Psoas muscle (tissue), 8 donors: ENCODE data around the gene CD163L1. TPM values are rescaled to one million over a fixed set of nuclear protein-coding genes. Genes with fewer than 3 reads are reported as not detected.

Source experiments
- ATAC-seq, 4 donors: fragments of 200-7000 bp; cut with Tn5 transposase; one replicate each; pipeline ENCODE4 v1.9.1; 2020; ENCODE audit warnings: moderate library complexity in 3 of 4, mild to moderate bottlenecking in 2 of 4
- DNase-seq, 2 donors: peaks; one replicate each; pipeline ENCODE4 v3.0.0-alpha.2; 2020
- H3K27ac ChIP-seq: fragments of 200-600 bp; one replicate; pipeline ENCODE4 v1.8.0; 2022
- H3K27me3 ChIP-seq, 3 donors: fragments of 200-600 bp in 1 of 3; one replicate each; pipeline versions ENCODE4 v1.6.1 to v1.8.0; 2013 to 2022; ENCODE audit warnings: low read length in 2 of 3, mild to moderate bottlenecking in 2 of 3, moderate library complexity in 1 of 3; ENCODE audit not compliant: insufficient read depth in 3 of 3
- H3K36me3 ChIP-seq, 2 donors: fragments of 200-600 bp in 1 of 2; one replicate each; pipeline versions ENCODE4 v1.6.1 to v1.8.0; 2013 to 2022; ENCODE audit warnings: low read depth in 1 of 2, mild to moderate bottlenecking in 1 of 2, moderate library complexity in 1 of 2; ENCODE audit not compliant: insufficient read depth in 1 of 2
- H3K4me1 ChIP-seq: fragments of 200-600 bp; one replicate; pipeline ENCODE4 v1.8.0; 2022
- H3K4me3 ChIP-seq: fragments of 200-600 bp; one replicate; pipeline ENCODE4 v1.8.0; 2022; ENCODE audit warnings: mild to moderate bottlenecking
- H3K9me3 ChIP-seq: fragments of 200-600 bp; one replicate; pipeline ENCODE4 v1.8.0; 2022
- CTCF ChIP-seq: fragments of 200-600 bp; IDR thresholded peaks from one replicate; pipeline ENCODE4 v1.8.0; 2022; ENCODE audit warnings: antibody characterized with exemption
- WGBS, 3 donors: extraction: QIAGEN DNeasy Blood & Tissue Kit; methylation state at CpG; one replicate each; pipeline versions ENCODE4 v1.1.6 to v1.1.7; 2013; 5-methylcytosine and 5-hydroxymethylcytosine counted together
- intact Hi-C, 2 donors: fragments of 100-400 bp; cut with DNase I; formaldehyde crosslinking; loops; one replicate each; pipeline versions ENCODE4 v1.11.0 to v1.14.2; 2022
- polyA plus RNA-seq, 3 donors: library from polyadenylated mRNA; stranded (reverse); fragments of 200-250 nt; gene quantifications; one replicate each; pipeline ENCODE4 v1.2.3, GENCODE V29; 2013
- total RNA-seq, 4 donors: library from RNA; stranded (reverse); fragmentation: NEBNext Ultra II Directional in 2 of 4; extraction: Animal tissue kit (Norgen Biotek cat#: 25700) in 2 of 4; gene quantifications; one replicate each; pipeline versions ENCODE4 v1.2.1 to v1.2.4, GENCODE V29; 2021 to 2023
- donor health status: healthy with polysubstance abuse.
- donor health status: DM: no; HTN: no; CAD: no; lungs with moderate emphysema.
- donor health status: Bipolar disorder and iron deficiency.
- donor health status: healthy.
- donor health status: DM: yes; HTN: yes; CAD: no.
- donor health status: DM: no; HTN: no; CAD: no.
- donor health status: DM: no; HTN: no; CAD: no.
- donor health status: DM: yes; HTN: yes; CAD: no.

The CD163L1 gene
- total and polyA plus RNA-seq, 7 donors, result 0.03 to 2.8 (median 0.80) TPM

GRCh38 chr12:7327918-7328317, 116.0 kb downstream of the CD163L1 start:
- no peak overlapping the region for H3K27ac ChIP-seq
- 62 to 66% (median 64%) methylated on average over 7 of the region's 7 CpGs for WGBS, 3 donors
- H3K27me3 ChIP-seq, result no peaks in the 10 kb centered on the region
- DNase-seq (no peak), ATAC-seq (no peak)
- H3K36me3 ChIP-seq, result no peaks in the 10 kb centered on the region
- H3K4me3 ChIP-seq, result no peak overlapping the region
- no peaks in the 10 kb centered on the region for H3K9me3 ChIP-seq
- H3K4me1 ChIP-seq, result no peaks in the 10 kb centered on the region
- intact Hi-C loops, result no loop called here
- no peak for TF ChIP-seq CTCF

GRCh38 chr12:7324176-7324575, 119.8 kb downstream of the CD163L1 start:
- no peaks in the 10 kb centered on the region for H3K27me3 ChIP-seq
- DNase-seq, result no peak
- H3K4me3 ChIP-seq, result no peak overlapping the region
- intact Hi-C loops, result no loop called here
- no peak for TF ChIP-seq CTCF
- no peaks in the 10 kb centered on the region for H3K9me3 ChIP-seq
- H3K27ac ChIP-seq, result no peak overlapping the region
- no peaks in the 10 kb centered on the region for H3K4me1 ChIP-seq
- no peaks in the 10 kb centered on the region for H3K36me3 ChIP-seq
- no peak for ATAC-seq
- 74 to 81% (median 77%) methylated on average over 5 of the region's 5 CpGs for WGBS, 3 donors

GRCh38 chr12:7322599-7322998, 121.4 kb downstream of the CD163L1 start:
- TF ChIP-seq CTCF, result no peak
- Histone ChIP-seq H3K4me1 (no peaks in the 10 kb centered on the region), H3K9me3 (no peaks in the 10 kb centered on the region), H3K4me3 (no peak overlapping the region), H3K36me3 (no peaks in the 10 kb centered on the region), H3K27me3 (no peaks in the 10 kb centered on the region), H3K27ac (no peak overlapping the region)
- intact Hi-C loops, result no loop called here
- WGBS, 3 donors, result 59 to 77% (median 71%) methylated on average over 5 of the region's 5 CpGs
- DNase-seq (no peak), ATAC-seq (no peak)

- no peak for ATAC-seq
- intact Hi-C loops, result no loop called here
- TF ChIP-seq CTCF, result no peak
- H3K36me3 ChIP-seq, result no peaks in the 10 kb centered on the region
- H3K27ac ChIP-seq, result no peak overlapping the region
- no peaks in the 10 kb centered on the region for H3K9me3 ChIP-seq
- DNase-seq, result no peak
- H3K4me3 ChIP-seq, result no peak overlapping the region
- 65 to 72% (median 67%) methylated on average over 2 of the region's 2 CpGs for WGBS, 3 donors
- no peaks in the 10 kb centered on the region for H3K27me3 ChIP-seq
- no peaks in the 10 kb centered on the region for H3K4me1 ChIP-seq
Measured at GRCh38 chr12:7321624-7322023, 122.3 kb downstream of the CD163L1 start.

- DNase-seq (no peak), ATAC-seq (no peak)
- intact Hi-C loops, result no loop called here
- Histone ChIP-seq H3K4me3 (no peak overlapping the region), H3K4me1 (no peaks in the 10 kb centered on the region), H3K9me3 (no peaks in the 10 kb centered on the region), H3K27me3 (no peaks in the 10 kb centered on the region), H3K36me3 (no peaks in the 10 kb centered on the region), H3K27ac (no peak overlapping the region)
- WGBS, 3 donors, result 86 to 97% (median 91%) methylated on average over 2 of the region's 2 CpGs
- TF ChIP-seq CTCF, result no peak
Measured at GRCh38 chr12:7319930-7320329, 124.0 kb downstream of the CD163L1 start.
